Loucy (cell line): Measurements from ENCODE around the gene LGR5.
"Not testable (repeated sequence)": the region's sequence is repeated elsewhere in the genome, so short reads cannot be mapped to it uniquely, and the experiment has no call there.

Source experiments
- H2AFZ ChIP-seq: fragments of 200-600 bp; sonication (generic); 2 replicates; pipeline ENCODE4 v1.6.0; 2016; ENCODE audit warnings: antibody characterized with exemption, mild to moderate bottlenecking, low read length, moderate library complexity
- H3F3A ChIP-seq: fragments of 200-600 bp; 2 replicates; pipeline ENCODE4 v1.6.0; 2016; ENCODE audit warnings: antibody characterized with exemption, low read depth, mild to moderate bottlenecking
- H3K27me3 ChIP-seq: fragments of 200-600 bp; sonication (generic); 2 replicates; pipeline ENCODE4 v1.6.1; 2014; ENCODE audit warnings: low read length, mild to moderate bottlenecking; ENCODE audit not compliant: insufficient read depth, poor library complexity, severe bottlenecking
- H3K36me3 ChIP-seq: fragments of 200-600 bp; sonication (generic); 2 replicates; pipeline ENCODE4 v1.6.1; 2016; ENCODE audit warnings: low read length; ENCODE audit not compliant: insufficient read depth
- H3K4me1 ChIP-seq: fragments of 200-600 bp; sonication (generic); 2 replicates; pipeline ENCODE4 v1.5.1; 2014; ENCODE audit warnings: low read length, mild to moderate bottlenecking; ENCODE audit not compliant: insufficient read depth, poor library complexity, severe bottlenecking
- H3K4me2 ChIP-seq: fragments of 200-600 bp; sonication (generic); 2 replicates; pipeline ENCODE4 v1.6.0; 2014; ENCODE audit warnings: antibody characterized with exemption, low read length, low read depth, mild to moderate bottlenecking; ENCODE audit not compliant: poor library complexity, severe bottlenecking
- H3K4me3 ChIP-seq: fragments of 200-600 bp; sonication (generic); 2 replicates; pipeline ENCODE4 v1.5.1; 2014; ENCODE audit warnings: low read length, mild to moderate bottlenecking, mixed read lengths; ENCODE audit not compliant: poor library complexity, severe bottlenecking
- H3K79me2 ChIP-seq: fragments of 200-600 bp; sonication (generic); 2 replicates; pipeline ENCODE4 v1.6.1; 2014; ENCODE audit warnings: low read length; ENCODE audit not compliant: insufficient read depth
- H3K9ac ChIP-seq: fragments of 200-600 bp; sonication (generic); 2 replicates; pipeline ENCODE4 v1.6.0; 2014; ENCODE audit warnings: mild to moderate bottlenecking, low read depth, low read length, moderate library complexity; ENCODE audit not compliant: poor library complexity, severe bottlenecking
- H3K9me2 ChIP-seq: fragments of 200-600 bp; sonication (generic); replicated peaks from 2 replicates; pipeline ENCODE4 v1.6.1; 2016; ENCODE audit warnings: low read depth, low read length, mixed read lengths
- H3K9me3 ChIP-seq: fragments of 200-600 bp; sonication (generic); 2 replicates; pipeline ENCODE4 v1.6.1; 2014; ENCODE audit warnings: mild to moderate bottlenecking, antibody characterized with exemption, low read length, low read depth; ENCODE audit not compliant: insufficient read depth
- H4K20me1 ChIP-seq: fragments of 200-600 bp; sonication (generic); 2 replicates; pipeline ENCODE4 v1.6.0; 2014; ENCODE audit warnings: antibody characterized with exemption, low read length, mild to moderate bottlenecking; ENCODE audit not compliant: insufficient read depth, poor library complexity, severe bottlenecking
- EZH2phosphoT487 ChIP-seq: fragments of 200-600 bp; IDR thresholded peaks from 2 replicates; pipeline ENCODE4 v1.6.1; 2018; ENCODE audit warnings: antibody characterized with exemption, mild to moderate bottlenecking, moderate library complexity, borderline replicate concordance
- TF ChIP-seq, protein P1 (sequence below): fragments of 200-600 bp; sonication (generic); conservative IDR thresholded peaks from 2 replicates; pipeline ENCODE4 v1.5.1; 2014; ENCODE audit warnings: mild to moderate bottlenecking, antibody characterized with exemption, low read length

Gene LGR5

DNA sequence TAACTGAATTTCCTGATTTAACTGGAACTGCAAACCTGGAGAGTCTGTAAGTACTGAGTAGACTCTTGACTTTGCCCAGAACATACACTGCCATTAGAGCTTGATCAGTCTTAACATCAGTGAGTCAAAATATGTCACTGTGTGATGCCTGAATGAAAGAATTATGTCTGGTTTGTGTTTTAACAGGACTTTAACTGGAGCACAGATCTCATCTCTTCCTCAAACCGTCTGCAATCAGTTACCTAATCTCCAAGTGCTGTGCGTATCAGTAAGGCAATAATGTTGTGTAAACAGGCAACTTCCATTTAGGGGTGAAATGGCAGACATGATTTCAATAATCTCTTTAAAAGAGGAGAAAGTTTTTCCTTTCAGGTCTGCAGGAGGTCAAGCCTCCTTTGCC is 127.1 kb downstream of the LGR5 start:
- Histone ChIP-seq H3K9ac (no peak overlapping the region), H3K4me3 (no peak overlapping the region), H3K4me2 (no peak overlapping the region), H3K9me2 (no peaks in the 10 kb centered on the region), H3K4me1 (no peaks in the 10 kb centered on the region), H2AFZ (no peak overlapping the region), H3F3A (peaks cover 7% of the 10 kb centered on the region; the same call in 1 of the 2 replicates), H3K27me3 (no peaks in the 10 kb centered on the region), H3K9me3 (no peaks in the 10 kb centered on the region), H3K36me3 (no peaks in the 10 kb centered on the region), H3K79me2 (no peaks in the 10 kb centered on the region), H4K20me1 (no peaks in the 10 kb centered on the region)
- TF ChIP-seq, protein P1, sequence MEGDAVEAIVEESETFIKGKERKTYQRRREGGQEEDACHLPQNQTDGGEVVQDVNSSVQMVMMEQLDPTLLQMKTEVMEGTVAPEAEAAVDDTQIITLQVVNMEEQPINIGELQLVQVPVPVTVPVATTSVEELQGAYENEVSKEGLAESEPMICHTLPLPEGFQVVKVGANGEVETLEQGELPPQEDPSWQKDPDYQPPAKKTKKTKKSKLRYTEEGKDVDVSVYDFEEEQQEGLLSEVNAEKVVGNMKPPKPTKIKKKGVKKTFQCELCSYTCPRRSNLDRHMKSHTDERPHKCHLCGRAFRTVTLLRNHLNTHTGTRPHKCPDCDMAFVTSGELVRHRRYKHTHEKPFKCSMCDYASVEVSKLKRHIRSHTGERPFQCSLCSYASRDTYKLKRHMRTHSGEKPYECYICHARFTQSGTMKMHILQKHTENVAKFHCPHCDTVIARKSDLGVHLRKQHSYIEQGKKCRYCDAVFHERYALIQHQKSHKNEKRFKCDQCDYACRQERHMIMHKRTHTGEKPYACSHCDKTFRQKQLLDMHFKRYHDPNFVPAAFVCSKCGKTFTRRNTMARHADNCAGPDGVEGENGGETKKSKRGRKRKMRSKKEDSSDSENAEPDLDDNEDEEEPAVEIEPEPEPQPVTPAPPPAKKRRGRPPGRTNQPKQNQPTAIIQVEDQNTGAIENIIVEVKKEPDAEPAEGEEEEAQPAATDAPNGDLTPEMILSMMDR = no peak
- no peak for TF ChIP-seq EZH2phosphoT487

DNA sequence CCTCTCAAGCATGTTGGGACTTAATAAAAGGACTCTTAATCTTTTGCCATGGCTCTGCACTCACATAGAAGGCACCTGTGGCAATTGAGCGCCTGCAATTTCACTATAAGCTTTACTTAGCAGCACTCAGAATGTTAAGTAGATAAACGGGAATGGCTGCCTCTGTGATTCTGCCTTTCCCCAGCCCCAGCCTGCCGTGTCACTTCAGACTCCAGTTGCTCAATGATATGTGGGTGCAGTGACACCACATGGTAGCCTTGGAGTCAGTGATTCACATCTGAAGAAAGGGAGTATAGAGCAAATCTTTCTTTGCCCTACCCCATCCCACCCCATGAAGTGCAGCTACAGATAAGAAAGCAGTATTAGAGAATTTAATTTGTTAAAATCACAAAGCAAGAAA is 127.9 kb downstream of the LGR5 start:
- H3K9me3 ChIP-seq = no peaks in the 10 kb centered on the region
- TF ChIP-seq, protein P1 = no peak
- no peak for TF ChIP-seq EZH2phosphoT487
- H2AFZ ChIP-seq = no peak overlapping the region

DNA sequence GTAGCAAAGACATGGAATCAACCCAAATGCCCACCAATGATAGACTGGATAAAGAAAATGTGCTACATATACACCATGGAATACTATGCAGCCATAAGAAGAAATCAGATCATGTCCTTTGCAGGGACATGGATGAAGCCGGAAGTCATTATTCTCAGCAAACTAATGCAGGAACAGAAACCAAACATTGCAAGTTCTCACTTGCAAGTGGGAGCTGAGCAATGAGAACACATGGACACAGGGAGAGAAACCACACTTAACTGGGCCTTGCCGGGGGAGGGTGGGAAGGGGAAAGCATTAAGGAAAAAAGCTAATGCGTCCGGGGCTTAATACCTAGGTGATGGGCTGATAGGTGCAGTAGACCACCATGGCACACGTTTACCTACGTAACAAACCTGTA is 130.3 kb downstream of the LGR5 start:
- H3F3A ChIP-seq, H3K4me3 ChIP-seq, H3K27me3 ChIP-seq, H3K9me3 ChIP-seq, H4K20me1 ChIP-seq, H3K4me2 ChIP-seq, H3K4me1 ChIP-seq, H3K79me2 ChIP-seq, H3K9ac ChIP-seq, H2AFZ ChIP-seq, H3K9me2 ChIP-seq, H3K36me3 ChIP-seq: not testable (repeated sequence)

More for the DNA sequence above, 127.9 kb downstream of the LGR5 start:
- Histone ChIP-seq H3K9me2 (no peaks in the 10 kb centered on the region), H4K20me1 (no peaks in the 10 kb centered on the region), H3K9ac (no peak overlapping the region), H3F3A (peaks cover 7% of the 10 kb centered on the region; the same call in 1 of the 2 replicates), H3K4me2 (no peak overlapping the region), H3K4me3 (no peak overlapping the region), H3K4me1 (peaks cover under 1% of the 10 kb centered on the region), H3K79me2 (no peaks in the 10 kb centered on the region), H3K36me3 (no peaks in the 10 kb centered on the region), H3K27me3 (no peaks in the 10 kb centered on the region)

DNA sequence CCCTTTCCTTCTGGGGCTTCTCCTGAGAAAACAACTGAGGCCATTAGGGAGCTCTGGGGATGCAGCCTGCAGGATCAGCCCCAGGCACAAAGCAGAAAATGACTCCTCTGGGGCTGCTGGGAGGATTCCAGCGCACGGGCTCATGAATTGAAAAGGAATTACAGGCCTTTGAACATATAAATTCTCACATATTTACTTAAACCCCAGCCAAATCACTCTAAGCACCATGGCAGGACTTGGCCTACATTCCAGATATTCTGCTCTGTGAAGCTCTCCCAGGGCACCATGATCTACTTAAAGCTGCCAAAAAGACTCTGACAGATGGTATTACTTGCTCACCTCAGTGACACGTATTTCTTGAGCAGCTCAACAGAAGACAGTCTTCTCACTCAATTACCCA is 136.9 kb downstream of the LGR5 start:
- no peaks in the 10 kb centered on the region for H3K27me3 ChIP-seq
- H3K4me1 ChIP-seq = peaks cover 27% of the 10 kb centered on the region
- H3K9me2 ChIP-seq = no peaks in the 10 kb centered on the region
- H3K4me3 ChIP-seq = no peak overlapping the region
- peak overlapping the region; percentile 30; the same call in 1 of the 2 replicates for H2AFZ ChIP-seq
- TF ChIP-seq EZH2phosphoT487 = no peak
- TF ChIP-seq, protein P1 = no peak
- no peaks in the 10 kb centered on the region for H3F3A ChIP-seq
- no peaks in the 10 kb centered on the region for H3K36me3 ChIP-seq
- no peaks in the 10 kb centered on the region for H3K9me3 ChIP-seq
- no peaks in the 10 kb centered on the region for H4K20me1 ChIP-seq
- H3K4me2 ChIP-seq = no peak overlapping the region
- H3K9ac ChIP-seq = no peak overlapping the region
- no peaks in the 10 kb centered on the region for H3K79me2 ChIP-seq
